HepG2 (cell line): ENCODE data around the gene RASGRP1. TPM values are rescaled to one million over a fixed set of nuclear protein-coding genes. Genes with fewer than 3 reads are reported as not detected.
A peak's percentile ranks its signal among the peaks of the same experiment; 100 is the strongest.

ENCODE experiments used
- CSRNP1 ChIP-seq: sonication (generic); formaldehyde crosslinking; IDR thresholded peaks from 2 replicates; pipeline ENCODE4 v1.8.1; 2023; ENCODE audit warnings: mild to moderate bottlenecking, missing genetic modification reagents
- EP300 ChIP-seq, 3 experiments: sonication (generic) in 1 of 3; formaldehyde crosslinking in 1 of 3; IDR thresholded peaks; 2 replicates each; pipeline versions ENCODE4 v1.5.1 to v1.6.1; 2011 to 2020; ENCODE audit warnings: low read depth in 2 of 3, low read length in 2 of 3, borderline replicate concordance in 1 of 3, improper control_type of control experiment in 1 of 3, mild to moderate bottlenecking in 1 of 3, missing genetic modification reagents in 1 of 3, moderate library complexity in 1 of 3
- HDAC6 ChIP-seq: fragments of 200-600 bp; sonication (generic); IDR thresholded peaks from 2 replicates; pipeline ENCODE4 v1.7.0; 2017; ENCODE audit warnings: mild to moderate bottlenecking, antibody characterized with exemption, low read length, low read depth
- HOXA5 ChIP-seq: sonication (generic); formaldehyde crosslinking; IDR thresholded peaks from 2 replicates; pipeline ENCODE4 v1.4.0; 2020; ENCODE audit warnings: missing genetic modification reagents
- IRF9 ChIP-seq: sonication (generic); formaldehyde crosslinking; IDR thresholded peaks from 2 replicates; pipeline ENCODE4 v1.8.0; 2022; ENCODE audit warnings: missing genetic modification reagents, mild to moderate bottlenecking, borderline replicate concordance
- NFE2 ChIP-seq: sonication (generic); formaldehyde crosslinking; IDR thresholded peaks from 2 replicates; pipeline ENCODE4 v1.4.0; 2020; ENCODE audit warnings: missing genetic modification reagents
- NFIB ChIP-seq: sonication (generic); formaldehyde crosslinking; IDR thresholded peaks from 2 replicates; pipeline ENCODE4 v1.9.0; 2021; ENCODE audit warnings: missing genetic modification reagents, mild to moderate bottlenecking, borderline replicate concordance
- NPAS2 ChIP-seq: sonication (generic); formaldehyde crosslinking; IDR thresholded peaks from 2 replicates; pipeline ENCODE4 v1.8.0; 2022; ENCODE audit warnings: mild to moderate bottlenecking, missing genetic modification reagents, borderline replicate concordance
- SNAPC4 ChIP-seq: sonication (generic); formaldehyde crosslinking; IDR thresholded peaks from 2 replicates; pipeline ENCODE4 v1.4.0; 2020; ENCODE audit warnings: mild to moderate bottlenecking, missing genetic modification reagents
- TSC22D2 ChIP-seq: sonication (generic); formaldehyde crosslinking; IDR thresholded peaks from 2 replicates; pipeline ENCODE4 v1.5.1; 2020; ENCODE audit warnings: missing genetic modification reagents, mild to moderate bottlenecking, borderline replicate concordance
- YEATS4 ChIP-seq: sonication (generic); formaldehyde crosslinking; IDR thresholded peaks from 2 replicates; pipeline ENCODE4 v1.4.0; 2020; ENCODE audit warnings: missing genetic modification reagents, borderline replicate concordance
- ZBTB20 ChIP-seq: sonication (generic); formaldehyde crosslinking; IDR thresholded peaks from 2 replicates; pipeline ENCODE4 v1.8.1; 2023; ENCODE audit warnings: missing genetic modification reagents, low read depth, mild to moderate bottlenecking, borderline replicate concordance
- ZHX1 ChIP-seq: sonication (generic); formaldehyde crosslinking; IDR thresholded peaks from 2 replicates; pipeline ENCODE4 v1.8.1; 2022; ENCODE audit warnings: low read depth, mild to moderate bottlenecking, missing genetic modification reagents
- ZNF256 ChIP-seq: sonication (generic); formaldehyde crosslinking; conservative IDR thresholded peaks from 2 replicates; pipeline ENCODE4 v1.4.0; 2020; ENCODE audit warnings: missing genetic modification reagents
- ZNF329 ChIP-seq: sonication (generic); formaldehyde crosslinking; IDR thresholded peaks from 2 replicates; pipeline ENCODE4 v1.9.0; 2021; ENCODE audit warnings: low read depth, mild to moderate bottlenecking, missing genetic modification reagents
- ZNF331 ChIP-seq: sonication (generic); formaldehyde crosslinking; IDR thresholded peaks from 2 replicates; pipeline ENCODE4 v1.4.0; 2020; ENCODE audit warnings: missing genetic modification reagents
- ZNF446 ChIP-seq: sonication (generic); formaldehyde crosslinking; IDR thresholded peaks from 2 replicates; pipeline ENCODE4 v1.5.0; 2020; ENCODE audit warnings: mild to moderate bottlenecking, missing genetic modification reagents
- polyA plus RNA-seq, 8 experiments: library from polyadenylated mRNA; depleted of rRNA in 3 of 8; stranded (reverse) in 7 of 8; unstranded in 1 of 8; fragments of >200 nt; fragmentation: Illumina TruSeq in 4 of 8; extraction: Trizol in 4 of 8; gene quantifications; 2 replicates each; pipeline versions ENCODE4 v1.2.1 to v1.2.3, GENCODE V29; 2011 to 2016; ENCODE audit warnings: low read depth in 4 of 8, missing spikeins in 1 of 8, mixed read lengths in 1 of 8; ENCODE audit not compliant: insufficient read depth in 1 of 8
- total RNA-seq, 5 experiments: library from RNA; depleted of rRNA; stranded (reverse); fragments of >200 nt; fragmentation: Illumina TruSeq; extraction: Trizol; gene quantifications; 2 replicates each; pipeline ENCODE4 v1.2.3, GENCODE V29; 2016; ENCODE audit warnings: low read depth in 1 of 5

RASGRP1 gene
- total and polyA plus RNA-seq, 2 of the 13 experiments (the other 11 are each of a cell fraction or from before 2014, with no cell fraction given) = 0.07 TPM; not detected in 1

GRCh38 chr15:38453971-38454695, 110.5 kb downstream of the RASGRP1 start, which contains the start of gene FAM98B (continued):
- TF ChIP-seq ZHX1 (CRISPR knock-in tag) = peak; percentile 53; the same call in 1 of the 2 replicates
- peak; percentile 84; the same call in 1 of the 2 replicates for TF ChIP-seq HOXA5
- no peak for TF ChIP-seq NFIB
- peak; percentile 97 for TF ChIP-seq YEATS4 (CRISPR knock-in tag)
- TF ChIP-seq TSC22D2 (CRISPR knock-in tag) = peak; percentile 72; the same call in 1 of the 2 replicates
- TF ChIP-seq HDAC6 = no peak
- TF ChIP-seq ZBTB20 (CRISPR knock-in tag) = peak; percentile 26; the same call in 1 of the 2 replicates
- peak; percentile 84; the same call in 1 of the 2 replicates for TF ChIP-seq IRF9 (CRISPR knock-in tag)
- TF ChIP-seq ZNF256 (CRISPR knock-in tag) = no peak; the same call in 1 of the 2 replicates
- TF ChIP-seq EP300 (IDR thresholded peaks at IDR 0.05; ENCODE audit: low read depth in 2 of 2, low read length in 2 of 2) = no peak; a peak in 1 of 4 replicates
- TF ChIP-seq EP300 (CRISPR knock-in tag; IDR thresholded peaks at IDR 0.05; ENCODE audit: borderline replicate concordance) = 0 out of 2 replicates have a peak, but pooled peaks have one; percentile 17
- 0 out of 2 replicates have a peak, but pooled peaks have one; percentile 45 for TF ChIP-seq ZNF446 (CRISPR knock-in tag)
- TF ChIP-seq NFE2 (CRISPR knock-in tag) = 0 out of 2 replicates have a peak, but pooled peaks have one; percentile 32
- peak; percentile 88 for TF ChIP-seq CSRNP1
- peak; percentile 93 for TF ChIP-seq ZNF331 (CRISPR knock-in tag)
- TF ChIP-seq ZNF329 (CRISPR knock-in tag) = no peak; the same call in 1 of the 2 replicates
- TF ChIP-seq SNAPC4 (CRISPR knock-in tag) = no peak
- no peak for TF ChIP-seq NPAS2 (CRISPR knock-in tag)
